CD14-positive monocyte (primary cell): ENCODE measurements around the gene SPAG7. TPM values are rescaled to one million over a fixed set of nuclear protein-coding genes. Genes with fewer than 3 reads are reported as not detected.
A peak's percentile ranks its signal among the peaks of the same experiment; 100 is the strongest.

Experiments
- DNase-seq, 3 donors: peaks; one replicate each; pipeline ENCODE4 v3.0.0-alpha.2; 2011 to 2022
- H2AFZ ChIP-seq: 2 replicates; pipeline ENCODE4 v1.6.0; 2012; ENCODE audit warnings: mild to moderate bottlenecking, low read depth, low read length, inconsistent platforms; ENCODE audit not compliant: insufficient read depth, poor library complexity, severe bottlenecking
- H3K27ac ChIP-seq, 2 donors: 1 replicate in 1 of 2; 2 replicates in 1 of 2; pipeline ENCODE4 v1.5.1; 2012 to 2013; ENCODE audit warnings: low read length in 2 of 2, control low read depth in 1 of 2, inconsistent platforms in 1 of 2, low read depth in 1 of 2, mild to moderate bottlenecking in 1 of 2
- H3K27me3 ChIP-seq, 2 donors: one replicate each; pipeline versions ENCODE4 v1.6.0 to v1.6.1; 2011 to 2013; ENCODE audit warnings: low read length in 2 of 2; ENCODE audit not compliant: control insufficient read depth in 2 of 2, insufficient read depth in 2 of 2
- H3K36me3 ChIP-seq, 2 donors: replicated peaks in 1 of 2; 1 replicate in 1 of 2; 2 replicates in 1 of 2; pipeline versions ENCODE4 v1.5.1 to v1.6.1; 2012 to 2013; ENCODE audit warnings: low read length in 2 of 2, control low read depth in 1 of 2, inconsistent platforms in 1 of 2, mild to moderate bottlenecking in 1 of 2; ENCODE audit not compliant: insufficient read depth in 2 of 2, control insufficient read depth in 1 of 2
- H3K4me1 ChIP-seq, 2 donors: 1 replicate in 1 of 2; 2 replicates in 1 of 2; pipeline versions ENCODE4 v1.5.1 to v1.6.1; 2012 to 2013; ENCODE audit warnings: low read length in 2 of 2, control low read depth in 1 of 2, inconsistent platforms in 1 of 2, mild to moderate bottlenecking in 1 of 2, moderate library complexity in 1 of 2; ENCODE audit not compliant: insufficient read depth in 2 of 2, control insufficient read depth in 1 of 2
- H3K4me2 ChIP-seq: replicated peaks from 2 replicates; pipeline ENCODE3; 2012; ENCODE audit warnings: low read length, moderate library complexity, mild to moderate bottlenecking; ENCODE audit not compliant: poor library complexity, severe bottlenecking; ENCODE audit errors: extremely low read depth
- H3K4me3 ChIP-seq, 3 experiments: fragments of 200-600 bp in 1 of 3; sonication (generic) in 1 of 3; replicated peaks in 1 of 3; 1 replicate in 2 of 3; 2 replicates in 1 of 3; pipeline ENCODE4 v1.5.1; 2011 to 2013; ENCODE audit warnings: low read length in 3 of 3, mild to moderate bottlenecking in 3 of 3, control low read depth in 2 of 3, low read depth in 2 of 3, inconsistent platforms in 1 of 3, moderate library complexity in 1 of 3
- H3K79me2 ChIP-seq: 2 replicates; pipeline ENCODE4 v1.6.0; 2012; ENCODE audit warnings: mild to moderate bottlenecking, control low read depth, inconsistent platforms, low read length, moderate library complexity; ENCODE audit not compliant: insufficient read depth
- H3K9ac ChIP-seq: 2 replicates; pipeline ENCODE4 v1.6.0; 2017; ENCODE audit warnings: low read length, mild to moderate bottlenecking; ENCODE audit not compliant: insufficient read depth, poor library complexity, severe bottlenecking
- H3K9me3 ChIP-seq, 2 donors: replicated peaks in 1 of 2; 1 replicate in 1 of 2; 2 replicates in 1 of 2; pipeline versions ENCODE4 v1.5.1 to v1.6.1; 2012 to 2013; ENCODE audit warnings: low read length in 2 of 2, control low read depth in 1 of 2; ENCODE audit not compliant: control insufficient read depth in 1 of 2, insufficient read depth in 1 of 2
- H4K20me1 ChIP-seq: 2 replicates; pipeline ENCODE4 v1.6.0; 2012; ENCODE audit warnings: mild to moderate bottlenecking, low read length, control low read depth, moderate library complexity; ENCODE audit not compliant: insufficient read depth
- H3K27ac Mint-ChIP-seq, 7 donors: one replicate each; pipeline ENCODE4 v1.8.0; 2020; ENCODE audit warnings: mild to moderate bottlenecking in 7 of 7, mixed read lengths in 7 of 7, moderate library complexity in 6 of 7, inconsistent platforms in 2 of 7
- H3K27me3 Mint-ChIP-seq, 3 donors: one replicate each; pipeline ENCODE4 v1.8.0; 2021 to 2022; ENCODE audit warnings: low read depth in 3 of 3, mild to moderate bottlenecking in 3 of 3, mixed read lengths in 3 of 3, moderate library complexity in 3 of 3, inconsistent platforms in 1 of 3
- H3K36me3 Mint-ChIP-seq, 2 donors: one replicate each; pipeline ENCODE4 v1.8.0; 2020; ENCODE audit warnings: mixed read lengths in 2 of 2, inconsistent platforms in 1 of 2, mild to moderate bottlenecking in 1 of 2
- H3K4me1 Mint-ChIP-seq: one replicate; pipeline ENCODE4 v1.8.0; 2020; ENCODE audit warnings: mild to moderate bottlenecking, mixed read lengths
- H3K4me3 Mint-ChIP-seq, 2 donors: one replicate each; pipeline ENCODE4 v1.8.0; 2020; ENCODE audit warnings: mild to moderate bottlenecking in 2 of 2, mixed read lengths in 2 of 2, moderate library complexity in 1 of 2
- H3K9me3 Mint-ChIP-seq, 7 donors: one replicate each; pipeline ENCODE4 v1.8.0; 2020 to 2022; ENCODE audit warnings: mixed read lengths in 7 of 7, mild to moderate bottlenecking in 6 of 7, moderate library complexity in 6 of 7, inconsistent platforms in 2 of 7
- WGBS: methylation state at CpG from one replicate; pipeline ENCODE4 v1.1.5; 2013; ENCODE audit warnings: missing lambda C conversion rate; ENCODE audit not compliant: insufficient coverage; 5-methylcytosine and 5-hydroxymethylcytosine counted together
- intact Hi-C, 2 donors: fragments of 100-400 bp; cut with micrococcal nuclease; formaldehyde crosslinking; loops; one replicate each; pipeline versions ENCODE4 v1.15.0 to v1.15.1; 2023
- polyA plus RNA-seq, 3 donors: library from polyadenylated mRNA; depleted of rRNA in 1 of 3; unstranded in 2 of 3; stranded (reverse) in 1 of 3; fragments of 300-500 nt in 2 of 3; fragments of >200 nt in 1 of 3; fragmentation: Illumina TruSeq in 2 of 3; gene quantifications; 1 replicate in 2 of 3; 2 replicates in 1 of 3; pipeline ENCODE4 v1.2.3, GENCODE V29; 2012 to 2021
- TF ChIP-seq, protein P1 (sequence below): fragments of 200-600 bp; IDR thresholded peaks from one replicate; pipeline ENCODE4 v1.8.0; 2022; ENCODE audit warnings: antibody characterized with exemption, mild to moderate bottlenecking

Gene SPAG7
- polyA plus RNA-seq, 3 donors, result 75.6 to 96.7 (median 85.1) TPM

DNA sequence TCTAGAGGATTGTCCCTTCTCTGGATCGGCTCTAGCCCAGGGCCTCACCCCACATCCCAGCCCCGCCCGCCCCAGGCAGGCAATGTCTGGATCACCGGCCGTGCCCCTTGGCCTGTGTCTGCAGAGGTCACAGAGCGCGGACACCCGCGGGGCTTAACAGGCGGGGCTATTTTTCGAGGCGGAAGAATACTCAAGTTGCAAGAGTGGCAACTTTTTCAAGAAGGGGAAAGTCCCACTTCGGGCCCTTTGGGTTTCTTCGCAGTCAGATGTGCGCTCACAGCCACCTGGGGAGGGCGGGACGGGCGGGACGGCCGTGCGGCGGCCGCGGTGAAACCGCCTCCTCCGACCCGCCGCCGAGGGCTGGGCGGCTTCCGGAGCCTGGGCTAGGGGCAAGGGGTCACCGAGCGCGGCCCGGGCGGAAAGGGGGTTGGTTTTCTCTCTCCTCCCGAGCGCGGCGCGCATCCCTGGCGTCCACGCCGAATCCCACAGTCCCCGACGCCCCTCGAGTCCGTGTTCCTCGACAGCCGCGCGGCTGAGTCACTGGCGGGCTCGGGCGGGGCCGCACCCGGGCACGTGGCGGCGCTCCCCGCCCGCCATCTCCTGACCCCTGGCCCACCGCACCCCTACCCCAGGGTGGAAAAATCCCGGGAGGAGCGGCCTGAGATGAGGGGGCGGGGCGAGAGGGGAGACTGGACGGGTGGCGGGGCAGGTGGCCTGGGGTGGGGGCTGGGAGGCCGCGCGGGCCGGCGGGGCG is 18.1 kb downstream of the SPAG7 start:
- H3K27me3 ChIP-seq, result no peaks in the 10 kb centered on the region
- Mint-ChIP-seq H3K4me3 (peak overlapping the region; percentile 77 to 97), H3K36me3 (peaks cover 21 to 25% of the 10 kb centered on the region in 2 donors), H3K27me3 (peaks cover 2 to 8% (median 3%) of the 10 kb centered on the region in 3 donors), H3K9me3 (no peaks in the 10 kb centered on the region), H3K27ac (peak overlapping the region; percentile 89 to 99 (median 98)), H3K4me1 (peaks cover 40% of the 10 kb centered on the region)
- H3K36me3 ChIP-seq, result peaks cover 17 to 21% of the 10 kb centered on the region in 2 donors
- peak overlapping the region; percentile 92 to 95 (median 94) for H3K4me3 ChIP-seq
- peak; percentile 76 to 90 (median 79) for DNase-seq
- TF ChIP-seq, protein P1, sequence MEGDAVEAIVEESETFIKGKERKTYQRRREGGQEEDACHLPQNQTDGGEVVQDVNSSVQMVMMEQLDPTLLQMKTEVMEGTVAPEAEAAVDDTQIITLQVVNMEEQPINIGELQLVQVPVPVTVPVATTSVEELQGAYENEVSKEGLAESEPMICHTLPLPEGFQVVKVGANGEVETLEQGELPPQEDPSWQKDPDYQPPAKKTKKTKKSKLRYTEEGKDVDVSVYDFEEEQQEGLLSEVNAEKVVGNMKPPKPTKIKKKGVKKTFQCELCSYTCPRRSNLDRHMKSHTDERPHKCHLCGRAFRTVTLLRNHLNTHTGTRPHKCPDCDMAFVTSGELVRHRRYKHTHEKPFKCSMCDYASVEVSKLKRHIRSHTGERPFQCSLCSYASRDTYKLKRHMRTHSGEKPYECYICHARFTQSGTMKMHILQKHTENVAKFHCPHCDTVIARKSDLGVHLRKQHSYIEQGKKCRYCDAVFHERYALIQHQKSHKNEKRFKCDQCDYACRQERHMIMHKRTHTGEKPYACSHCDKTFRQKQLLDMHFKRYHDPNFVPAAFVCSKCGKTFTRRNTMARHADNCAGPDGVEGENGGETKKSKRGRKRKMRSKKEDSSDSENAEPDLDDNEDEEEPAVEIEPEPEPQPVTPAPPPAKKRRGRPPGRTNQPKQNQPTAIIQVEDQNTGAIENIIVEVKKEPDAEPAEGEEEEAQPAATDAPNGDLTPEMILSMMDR, result no peak
- peaks cover 38 to 55% of the 10 kb centered on the region in 2 donors for H3K4me1 ChIP-seq
- H4K20me1 ChIP-seq, result peaks cover 39% of the 10 kb centered on the region
- 0% methylated on average over 62 of the region's 75 CpGs for WGBS
- peaks cover 47% of the 10 kb centered on the region for H3K79me2 ChIP-seq
- peak overlapping the region; percentile 80 for H3K9ac ChIP-seq
- H3K9me3 ChIP-seq, result no peaks in the 10 kb centered on the region
- H3K27ac ChIP-seq, result peak overlapping the region; percentile 94
- intact Hi-C loops, result loop anchor here (1.0 to 5.0 kb wide), 5 partner anchors 17 to 182 kb away; partner anchors contain the start of genes SPAG7 (in 2 of the 2), CAMTA2 (in 1 of the 2) and CHRNE (in 1 of the 2)
- peak overlapping the region; percentile 58 for H2AFZ ChIP-seq
- H3K4me2 ChIP-seq, result peak overlapping the region; percentile 98

- no peaks in the 10 kb centered on the region for H3K9me3 ChIP-seq
- H3K9ac ChIP-seq, result peak overlapping the region; percentile 80
- Mint-ChIP-seq H3K27ac (peak overlapping the region; percentile 96 to 99 (median 98)), H3K4me3 (peak overlapping the region; percentile 97 to 99), H3K4me1 (peaks cover 45% of the 10 kb centered on the region), H3K9me3 (no peaks in the 10 kb centered on the region), H3K36me3 (peaks cover 25 to 30% of the 10 kb centered on the region in 2 donors), H3K27me3 (peaks cover 2 to 8% (median 3%) of the 10 kb centered on the region in 3 donors)
- H3K79me2 ChIP-seq, result peaks cover 53% of the 10 kb centered on the region
- peak overlapping the region; percentile 94 for H3K27ac ChIP-seq
- TF ChIP-seq, protein P1, result no peak
- WGBS, result 0% methylated on average over 28 of the region's 40 CpGs
- H3K4me1 ChIP-seq, result peaks cover 44 to 61% of the 10 kb centered on the region in 2 donors
- H2AFZ ChIP-seq, result peak overlapping the region; percentile 58
- H3K27me3 ChIP-seq, result no peaks in the 10 kb centered on the region
- intact Hi-C loops, result loop anchor here (1.0 to 5.0 kb wide), 4 partner anchors 18 to 182 kb away; partner anchors contain the start of genes SPAG7 (in 2 of the 2) and CHRNE (in 1 of the 2)
- peaks cover 19 to 23% of the 10 kb centered on the region in 2 donors for H3K36me3 ChIP-seq
- DNase-seq, result peak; percentile 77 to 82 (median 80)
- peak overlapping the region; percentile 92 to 95 (median 94) for H3K4me3 ChIP-seq
- H3K4me2 ChIP-seq, result peak overlapping the region; percentile 98
- peaks cover 45% of the 10 kb centered on the region for H4K20me1 ChIP-seq
Measured at GRCh38 chr17:4948931-4949320, 18.7 kb downstream of the SPAG7 start.
